GM23248 (cell line): ENCODE data around the gene LGALS8.

Experiments
- EZH2 ChIP-seq: fragments of 200-600 bp; sonication (generic); IDR thresholded peaks from 2 replicates; pipeline ENCODE4 v1.6.1; 2018; ENCODE audit warnings: antibody characterized with exemption, mild to moderate bottlenecking; ENCODE audit not compliant: insufficient read depth, poor library complexity, severe bottlenecking
- EZH2phosphoT487 ChIP-seq: fragments of 200-600 bp; sonication (generic); IDR thresholded peaks from 2 replicates; pipeline ENCODE4 v1.6.1; 2018; ENCODE audit warnings: antibody characterized with exemption, moderate library complexity, mild to moderate bottlenecking, low read depth; ENCODE audit not compliant: insufficient read depth

GRCh38 chr1:236532850-236533249, 9.1 kb downstream of the LGALS8 start:
- no peak for TF ChIP-seq EZH2
- TF ChIP-seq EZH2phosphoT487: no peak
